HG02938 (cell line): ENCODE measurements around the gene VOPP1.
"Not testable (repeated sequence)": the region's sequence is repeated elsewhere in the genome, so short reads cannot be mapped to it uniquely, and the experiment has no call there.

Experiments used
- ATAC-seq: cut with Tn5 transposase; IDR thresholded peaks from one replicate; pipeline ENCODE4 v1.9.1; 2021; ENCODE audit warnings: mild to moderate bottlenecking, moderate library complexity; ENCODE audit not compliant: unreplicated experiment

VOPP1 gene

DNA sequence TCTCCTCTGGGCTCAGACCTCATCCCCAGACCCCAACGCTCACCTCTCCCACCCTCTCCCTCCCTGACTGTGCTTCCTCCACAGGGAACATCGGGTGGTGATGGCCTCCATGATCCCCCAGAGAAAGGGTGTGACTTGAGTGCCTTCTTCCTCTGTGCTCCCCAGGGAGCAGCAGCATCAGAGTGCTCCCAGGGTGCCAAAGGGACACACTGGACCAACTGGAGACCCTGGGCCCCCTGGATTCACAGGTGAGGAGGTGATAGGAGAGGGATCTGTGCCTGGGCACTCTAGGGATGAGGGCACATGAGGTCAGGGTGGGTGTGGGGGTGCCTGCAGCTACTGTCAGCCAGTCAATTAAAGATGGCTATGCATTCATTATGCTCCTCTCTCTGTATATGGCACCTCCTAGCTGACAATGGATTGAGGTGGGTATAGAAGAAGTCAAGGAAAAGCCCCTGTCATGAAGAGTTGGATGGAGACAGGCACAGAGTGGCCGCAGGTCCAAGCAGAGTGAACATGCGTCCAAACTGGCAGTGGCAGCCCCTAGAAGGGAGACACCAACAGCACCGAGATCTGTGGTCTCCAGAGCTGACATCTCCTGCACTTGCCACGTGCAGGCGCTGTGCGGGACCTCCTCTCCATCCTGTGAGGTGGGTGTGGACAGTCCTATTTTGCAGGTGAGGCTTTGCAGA is 15.5 kb upstream of the VOPP1 start:
- ATAC-seq = no peak

GRCh38 chr7:55582656-55583055 is 10.4 kb upstream of the VOPP1 start:
- ATAC-seq = not testable (repeated sequence)

DNA sequence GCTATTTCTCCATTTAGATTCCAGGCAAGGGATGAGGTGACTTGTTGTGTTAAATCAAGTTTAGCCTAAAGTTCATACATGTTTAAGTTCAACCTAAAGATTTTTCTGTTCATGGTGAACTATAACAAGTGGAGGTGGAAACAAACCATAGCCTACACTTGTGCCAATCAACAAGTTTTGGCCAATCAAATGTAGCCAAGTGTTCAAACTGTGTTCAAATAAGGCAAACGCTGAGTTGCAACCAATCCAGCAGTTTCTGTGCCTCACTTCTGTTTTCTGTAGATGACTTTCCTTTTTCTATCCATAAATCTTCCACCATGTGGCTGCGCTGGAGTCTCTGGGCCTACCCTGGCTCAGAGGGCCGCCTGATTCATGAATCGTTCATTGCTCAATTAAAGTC is 4.5 kb upstream of the VOPP1 start:
- ATAC-seq = no peak

- ATAC-seq = no peak
Measured at GRCh38 chr7:55575733-55576132, 3.4 kb upstream of the VOPP1 start.

GRCh38 chr7:55575098-55575497 is 2.8 kb upstream of the VOPP1 start:
- ATAC-seq = no peak

DNA sequence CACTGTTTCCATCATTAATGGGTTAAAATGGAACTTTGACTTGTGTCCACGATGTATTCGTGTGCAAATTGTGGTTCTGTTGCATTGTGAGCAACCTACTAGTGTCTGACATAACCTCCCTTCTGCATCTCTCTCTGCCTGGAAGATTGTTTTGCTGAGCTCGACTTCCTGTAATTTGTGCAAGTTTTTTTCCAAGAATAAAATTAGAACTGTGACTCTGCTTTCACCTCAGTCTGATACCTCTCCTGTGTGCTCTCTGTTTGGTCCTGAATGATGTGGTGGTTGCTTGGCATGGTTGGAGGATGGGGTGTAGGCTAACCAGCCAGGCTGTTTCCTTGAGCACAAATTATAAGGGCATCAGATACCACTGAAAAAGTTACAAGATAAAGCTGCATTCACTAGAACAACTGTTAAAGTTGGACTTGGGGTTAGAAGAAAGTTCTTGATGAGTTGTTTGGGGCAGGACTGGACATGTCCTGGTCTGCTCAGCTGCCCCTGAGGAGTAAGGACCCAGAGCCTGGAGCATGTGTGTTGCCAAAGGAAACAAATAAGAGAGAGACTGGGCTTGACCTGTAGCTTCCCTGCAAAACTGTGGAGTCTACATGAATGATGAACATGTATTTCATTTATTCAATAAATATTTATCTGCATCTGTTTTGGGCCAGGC is 1.9 kb upstream of the VOPP1 start:
- ATAC-seq = no peak

GRCh38 chr7:55573234-55573900 is 1.1 kb upstream of the VOPP1 start:
- ATAC-seq = no peak

GRCh38 chr7:55571511-55572377 is 558 bp downstream of the VOPP1 start:
- peak; percentile 13 for ATAC-seq

DNA sequence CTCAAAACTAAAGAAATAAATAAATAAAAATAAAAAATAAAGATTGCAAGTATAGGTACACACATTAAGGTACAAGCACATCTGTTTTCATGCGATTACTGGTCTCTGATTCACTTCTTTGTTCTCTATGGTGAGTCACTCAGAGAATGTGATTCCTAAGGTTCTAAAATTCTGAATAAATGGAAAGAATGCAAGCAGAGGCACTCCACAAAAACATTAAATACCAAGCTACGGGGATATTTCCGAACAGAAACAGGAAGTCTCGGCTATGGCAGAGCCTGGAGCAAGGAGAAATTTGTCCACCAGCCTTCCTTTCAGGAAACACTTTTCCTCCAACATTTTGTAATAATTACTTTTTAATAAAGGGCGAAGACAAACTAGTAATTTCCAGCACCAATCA is 1.4 kb downstream of the VOPP1 start:
- no peak for ATAC-seq

DNA sequence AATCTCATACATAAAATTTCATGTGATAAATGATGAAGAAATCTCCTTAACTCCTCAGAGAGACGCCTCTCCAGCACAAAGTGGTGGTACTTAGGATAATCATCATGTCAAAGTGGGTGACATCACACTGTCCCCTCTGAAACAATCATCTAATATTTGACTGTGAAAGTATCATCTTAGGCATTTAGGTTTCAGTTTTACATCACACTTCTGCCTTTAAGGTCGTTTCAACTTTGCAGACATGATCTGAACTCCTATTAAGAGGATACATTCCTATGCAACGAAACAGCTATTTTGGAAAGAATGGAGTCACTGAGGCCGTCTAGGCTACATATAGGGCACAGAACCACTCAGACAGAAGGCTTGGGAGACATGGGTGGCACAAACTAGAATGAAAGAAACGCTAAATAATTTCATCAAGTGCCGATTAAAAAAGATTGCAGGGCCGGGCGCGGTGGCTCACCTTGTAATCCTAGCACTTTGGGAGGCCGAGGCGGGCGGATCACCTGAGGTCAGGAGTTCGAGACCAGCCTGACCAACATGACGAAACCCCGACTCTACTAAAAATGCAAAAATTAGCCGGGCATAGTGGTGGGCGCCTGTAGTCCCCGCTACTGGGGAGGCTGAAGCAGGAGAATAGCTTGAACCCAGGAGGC is 2.0 kb downstream of the VOPP1 start:
- ATAC-seq = peak; percentile 50

- ATAC-seq = peak; percentile 7
Measured at GRCh38 chr7:55569797-55570196, 2.5 kb downstream of the VOPP1 start.

GRCh38 chr7:55569269-55569663 is 3.0 kb downstream of the VOPP1 start:
- ATAC-seq = no peak

GRCh38 chr7:55568613-55569268 is 3.6 kb downstream of the VOPP1 start:
- no peak for ATAC-seq

GRCh38 chr7:55567571-55567970 is 4.7 kb downstream of the VOPP1 start:
- ATAC-seq = no peak

DNA sequence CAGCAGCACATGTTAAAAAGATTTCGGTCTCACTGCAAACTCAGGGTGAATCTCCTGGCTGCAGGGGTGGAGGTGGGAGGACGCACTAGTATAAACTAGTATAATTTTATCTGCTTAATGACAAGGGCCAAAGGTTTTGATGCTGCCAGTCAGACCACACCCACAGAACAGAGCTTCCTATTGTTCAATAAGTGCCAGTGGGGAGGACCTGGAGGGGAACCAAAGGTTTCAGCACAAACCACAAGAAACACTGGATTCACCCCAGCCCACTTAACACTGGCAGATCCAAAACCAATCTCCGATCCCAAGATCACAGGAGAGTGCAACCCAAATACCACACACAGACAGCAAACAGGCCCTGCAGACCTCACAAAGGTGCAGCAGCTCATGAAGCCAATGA is 6.6 kb downstream of the VOPP1 start:
- ATAC-seq = no peak

- ATAC-seq = no peak
Measured at GRCh38 chr7:55563596-55564325, 8.5 kb downstream of the VOPP1 start.

GRCh38 chr7:55561690-55562089 is 10.6 kb downstream of the VOPP1 start:
- ATAC-seq = no peak

GRCh38 chr7:55558962-55559920 is 13.1 kb downstream of the VOPP1 start:
- ATAC-seq = no peak
